Measurements from ENCODE around the gene UNC93B1. TPM values are rescaled to one million over a fixed set of nuclear protein-coding genes. Genes with fewer than 3 reads are reported as not detected.

Gene UNC93B1
- total RNA-seq, 1 donor from 2014 or later, result 79.5 TPM

- no peak for ATAC-seq
- H3K9me3 ChIP-seq, result no peaks in the 10 kb centered on the region
- H3K36me3 ChIP-seq, result peaks cover 20% of the 10 kb centered on the region
- no peak for DNase-seq
- H3K4me1 ChIP-seq, result peaks cover 34% of the 10 kb centered on the region
- intact Hi-C loops (cut with DNase I), result no loop called here
- no peak overlapping the region for H3K4me3 ChIP-seq
- H3K27ac ChIP-seq, result no peak overlapping the region
- TF ChIP-seq CTCF (IDR thresholded peaks at IDR 0.05), result no peak
- H3K27me3 ChIP-seq, result no peaks in the 10 kb centered on the region
These were observed 28.1 kb upstream of the UNC93B1 start for GRCh38 chr11:68032003-68032402.

GRCh38 chr11:68031144-68031464 lies 27.2 kb upstream of the UNC93B1 start:
- ATAC-seq, result peak; percentile 16
- Histone ChIP-seq H3K4me3 (peak overlapping the region; percentile 74), H3K36me3 (peaks cover 26% of the 10 kb centered on the region), H3K4me1 (peaks cover 25% of the 10 kb centered on the region), H3K27ac (peak overlapping the region; percentile 81), H3K27me3 (no peaks in the 10 kb centered on the region), H3K9me3 (no peaks in the 10 kb centered on the region)
- no peak for TF ChIP-seq CTCF (IDR thresholded peaks at IDR 0.05)
- DNase-seq, result peak; percentile 71
- intact Hi-C loops (cut with DNase I), result no loop called here

GRCh38 chr11:68030318-68031143 lies 26.6 kb upstream of the UNC93B1 start, which contains the start of gene NDUFS8:
TSS of gene NDUFS8 (plus strand) at chr11:68030681. CDS start at chr11:68032152, 1,471 bp downstream.
- Histone ChIP-seq H3K9me3 (no peaks in the 10 kb centered on the region), H3K4me3 (peak within 1 kb of the TSS; percentile 74), H3K36me3 (peaks cover 32% of the 10 kb centered on the region), H3K27me3 (no peaks in the 10 kb centered on the region), H3K4me1 (peaks cover 21% of the 10 kb centered on the region), H3K27ac (peak within 1 kb of the TSS; percentile 81)
- peak; percentile 98 for DNase-seq
- intact Hi-C loops (cut with DNase I), result no loop called here
- no peak for TF ChIP-seq CTCF (IDR thresholded peaks at IDR 0.05)
- ATAC-seq, result peak; percentile 94

GRCh38 chr11:68028802-68029545 lies 25.1 kb upstream of the UNC93B1 start:
- Histone ChIP-seq H3K36me3 (peaks cover 40% of the 10 kb centered on the region), H3K27me3 (no peaks in the 10 kb centered on the region), H3K4me1 (peaks cover 21% of the 10 kb centered on the region), H3K9me3 (no peaks in the 10 kb centered on the region), H3K4me3 (no peak overlapping the region), H3K27ac (no peak overlapping the region)
- TF ChIP-seq CTCF (IDR thresholded peaks at IDR 0.05), result no peak
- ATAC-seq (no peak), DNase-seq (no peak)
- intact Hi-C loops (cut with DNase I), result no loop called here

- no peak for TF ChIP-seq CTCF (IDR thresholded peaks at IDR 0.05)
These were observed 23.8 kb upstream of the UNC93B1 start for GRCh38 chr11:68027667-68028066.

More at GRCh38 chr11:68027667-68028066, 23.8 kb upstream of the UNC93B1 start:
- H3K27ac ChIP-seq, result no peak overlapping the region
- intact Hi-C loops (cut with DNase I), result no loop called here
- H3K4me3 ChIP-seq, result no peak overlapping the region
- no peak for DNase-seq
- peaks cover 30% of the 10 kb centered on the region for H3K36me3 ChIP-seq
- ATAC-seq, result no peak
- H3K9me3 ChIP-seq, result no peaks in the 10 kb centered on the region
- H3K27me3 ChIP-seq, result no peaks in the 10 kb centered on the region
- peaks cover 17% of the 10 kb centered on the region for H3K4me1 ChIP-seq
